T1000 (cell line): ENCODE measurements around the gene MKI67.

ENCODE experiments used
- DNase-seq: peaks from one replicate; lab custom pipeline; 2025; ENCODE audit warnings: mixed read lengths; lab: John Stamatoyannopoulos, UW

Gene MKI67

DNA sequence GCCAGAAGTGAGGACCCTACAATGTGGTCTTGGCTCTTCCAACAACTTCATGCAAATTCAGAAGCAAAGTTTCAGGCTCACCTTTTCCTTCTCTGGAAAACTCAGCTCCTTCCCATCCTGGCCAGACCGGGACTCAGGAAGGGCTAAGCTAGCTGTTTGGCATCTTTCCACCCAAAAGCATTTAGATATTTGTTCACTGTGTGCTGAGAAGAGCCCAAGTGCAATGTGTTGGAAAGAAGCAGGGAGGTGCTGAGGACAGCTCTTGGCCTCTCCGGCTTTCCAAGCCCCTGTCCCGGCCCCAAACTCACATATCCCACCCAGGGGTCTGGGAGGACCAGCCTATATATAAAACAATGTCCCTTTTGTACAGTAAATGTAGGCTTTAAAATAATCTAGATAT lies 44.5 kb downstream of the MKI67 start:
- no peak for DNase-seq

DNA sequence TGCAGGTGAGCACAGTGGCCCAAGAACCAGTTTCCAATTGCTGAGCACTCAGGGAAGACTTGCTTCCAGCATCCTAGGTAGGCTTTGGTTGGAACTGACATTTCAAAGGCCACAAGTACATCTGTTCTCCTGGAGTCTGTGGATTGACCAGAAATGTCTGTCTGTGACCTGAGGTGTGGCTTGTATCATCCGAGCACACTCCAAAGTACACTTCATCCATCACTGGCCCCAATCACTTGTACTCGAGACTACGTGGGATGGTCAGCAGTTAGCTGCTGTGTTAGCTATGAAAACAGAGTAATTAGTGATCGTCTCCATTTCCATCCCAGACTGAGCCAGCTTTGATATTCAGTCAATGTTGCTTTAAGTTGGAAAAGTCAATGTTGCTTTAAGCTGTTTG lies 45.0 kb downstream of the MKI67 start:
- no peak for DNase-seq

DNA sequence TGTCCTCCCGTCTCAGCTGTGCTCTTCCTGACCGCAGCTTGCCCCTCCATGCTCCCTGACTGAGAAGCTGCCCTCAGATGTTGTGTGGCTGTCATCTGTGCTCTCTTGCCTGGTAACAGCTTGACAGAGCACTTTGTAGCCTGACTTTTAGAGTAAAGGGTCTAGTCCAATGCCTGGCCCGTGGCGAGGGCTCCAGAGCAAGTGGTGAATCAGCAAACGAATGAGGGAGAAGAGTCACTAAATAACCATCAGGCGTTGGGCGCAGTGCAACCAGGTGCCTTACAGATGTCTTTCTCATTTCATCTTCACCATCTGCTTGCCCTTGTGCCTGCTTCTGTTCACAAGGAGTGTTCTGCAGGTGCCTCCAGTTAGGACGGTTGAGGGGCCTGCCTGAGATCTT lies 45.6 kb downstream of the MKI67 start:
- DNase-seq: no peak

DNA sequence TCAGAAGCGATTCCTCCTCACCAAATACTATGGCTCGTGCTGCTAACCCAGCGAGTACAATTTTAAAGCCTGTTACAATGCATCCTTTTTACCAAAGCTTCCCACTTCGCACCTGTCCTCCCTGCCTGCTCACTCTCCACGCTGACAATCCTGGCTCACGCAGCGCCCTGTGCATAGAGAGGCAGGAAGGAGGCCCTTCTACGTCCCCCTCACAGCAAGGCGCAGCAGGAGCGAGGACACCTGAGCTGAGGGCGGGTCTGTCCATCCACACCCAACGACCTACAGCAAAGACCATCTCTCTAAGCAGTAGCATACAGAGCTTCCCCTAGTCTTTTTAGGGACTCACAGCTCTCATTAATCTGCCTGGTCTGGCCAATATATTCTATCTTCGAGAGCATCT lies 46.0 kb downstream of the MKI67 start:
- DNase-seq: no peak

DNA sequence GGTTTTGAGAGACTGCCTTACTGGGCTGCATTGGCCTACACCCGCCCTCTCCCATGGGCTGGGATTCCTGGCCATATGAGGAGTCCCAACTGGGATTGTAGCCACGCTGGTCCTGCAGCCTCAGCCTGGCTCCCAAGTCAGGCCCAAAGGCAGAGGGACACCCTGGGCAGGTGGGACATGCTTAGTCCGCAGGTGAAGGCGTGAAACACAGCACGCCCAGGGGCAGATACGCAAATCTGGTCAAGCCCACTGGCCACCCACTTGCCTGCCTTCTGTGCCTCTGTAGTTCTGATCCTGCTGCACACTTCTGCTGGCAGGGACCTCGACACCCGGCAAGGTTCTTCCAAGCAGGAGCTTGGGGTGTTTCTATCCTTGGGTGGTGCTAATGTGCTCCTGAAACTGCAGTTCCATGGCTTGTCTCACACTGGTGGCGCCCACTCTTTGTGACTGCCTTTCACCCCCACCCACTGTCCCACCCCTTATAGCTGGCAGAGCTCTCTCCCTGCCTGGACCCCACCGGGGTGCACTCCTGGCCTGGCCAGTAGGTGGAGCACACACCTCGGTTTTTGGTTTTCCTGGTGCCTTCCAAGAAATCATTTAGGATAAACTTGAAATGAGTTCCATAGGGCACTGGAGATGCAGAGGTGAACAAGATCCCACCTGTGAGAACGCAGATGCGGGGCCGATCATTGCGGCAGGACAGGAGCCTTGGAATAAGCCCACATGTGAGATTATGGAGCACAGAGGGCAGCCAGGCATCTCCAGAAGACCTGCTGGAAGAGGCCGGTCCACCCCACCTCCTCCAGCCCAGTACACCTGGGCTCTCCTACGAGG lies 47.9 kb downstream of the MKI67 start:
- no peak for DNase-seq

DNA sequence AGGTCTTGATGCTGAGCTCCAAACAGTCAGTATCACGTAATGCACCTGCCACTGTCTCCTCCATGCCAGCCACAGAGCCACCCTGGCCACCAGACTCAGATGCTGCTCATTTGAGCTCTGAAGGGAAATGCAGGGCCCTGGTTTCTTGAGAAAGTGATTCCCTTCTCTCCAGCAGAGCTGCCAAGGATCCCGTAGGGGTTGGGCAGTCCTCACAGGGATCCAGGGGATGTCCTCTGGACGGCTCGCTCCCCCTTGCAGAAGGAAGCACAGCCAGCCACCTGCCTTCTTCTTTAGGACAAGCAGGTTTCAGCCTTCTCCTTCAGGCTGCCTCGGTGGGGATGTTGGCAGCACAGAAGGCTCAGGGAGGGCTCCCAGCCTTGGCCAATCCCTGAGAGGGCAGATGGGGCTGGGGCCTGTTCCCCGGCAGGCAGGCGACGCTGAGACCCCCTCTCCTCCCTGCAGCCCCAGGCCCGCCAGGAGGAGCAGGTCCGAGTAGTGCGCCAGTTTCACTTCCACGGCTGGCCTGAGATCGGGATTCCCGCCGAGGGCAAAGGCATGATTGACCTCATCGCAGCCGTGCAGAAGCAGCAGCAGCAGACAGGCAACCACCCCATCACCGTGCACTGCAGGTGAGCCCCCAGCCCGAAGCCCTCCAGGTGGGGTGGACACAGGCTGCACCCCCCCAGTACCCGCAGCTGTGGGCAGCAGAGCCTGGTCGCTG lies 48.9 kb downstream of the MKI67 start:
- no peak for DNase-seq

DNA sequence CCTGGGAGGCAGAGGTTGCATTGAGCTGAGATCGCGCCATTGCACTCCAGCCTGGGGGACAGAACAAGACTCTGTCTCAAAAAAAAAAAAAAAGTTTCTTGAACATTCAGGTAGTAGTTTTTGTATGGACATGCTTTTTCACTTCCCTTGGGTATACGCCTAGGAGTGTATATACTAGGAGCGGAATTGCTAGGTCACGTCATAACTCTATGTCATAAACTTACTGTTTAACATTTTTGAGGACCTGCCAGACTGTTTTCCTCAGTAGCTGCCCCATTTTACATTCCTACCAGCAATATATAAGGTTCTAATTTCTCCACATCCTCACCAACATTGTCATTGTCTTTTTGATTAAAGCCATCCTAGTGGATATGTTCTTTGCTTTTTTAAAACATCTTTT lies 51.6 kb downstream of the MKI67 start:
- no peak for DNase-seq

DNA sequence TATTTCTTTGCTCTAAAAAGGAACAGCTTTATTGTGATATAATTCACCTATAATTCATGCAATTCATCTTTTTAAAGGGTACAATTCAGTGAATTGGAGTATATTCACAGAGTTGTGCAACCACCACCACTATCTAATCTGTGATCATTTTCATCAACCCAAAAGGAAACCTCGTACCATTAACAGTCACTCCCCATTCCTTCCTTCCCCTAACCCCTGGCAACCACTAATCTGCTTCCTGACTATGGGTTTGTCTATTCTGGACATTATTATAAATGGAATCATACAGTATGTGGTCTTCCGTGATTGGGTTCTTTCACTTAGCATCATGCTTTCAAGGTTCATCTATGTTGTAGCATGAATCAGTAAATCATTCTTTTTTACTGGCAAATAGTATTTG lies 52.3 kb downstream of the MKI67 start:
- no peak for DNase-seq

DNA sequence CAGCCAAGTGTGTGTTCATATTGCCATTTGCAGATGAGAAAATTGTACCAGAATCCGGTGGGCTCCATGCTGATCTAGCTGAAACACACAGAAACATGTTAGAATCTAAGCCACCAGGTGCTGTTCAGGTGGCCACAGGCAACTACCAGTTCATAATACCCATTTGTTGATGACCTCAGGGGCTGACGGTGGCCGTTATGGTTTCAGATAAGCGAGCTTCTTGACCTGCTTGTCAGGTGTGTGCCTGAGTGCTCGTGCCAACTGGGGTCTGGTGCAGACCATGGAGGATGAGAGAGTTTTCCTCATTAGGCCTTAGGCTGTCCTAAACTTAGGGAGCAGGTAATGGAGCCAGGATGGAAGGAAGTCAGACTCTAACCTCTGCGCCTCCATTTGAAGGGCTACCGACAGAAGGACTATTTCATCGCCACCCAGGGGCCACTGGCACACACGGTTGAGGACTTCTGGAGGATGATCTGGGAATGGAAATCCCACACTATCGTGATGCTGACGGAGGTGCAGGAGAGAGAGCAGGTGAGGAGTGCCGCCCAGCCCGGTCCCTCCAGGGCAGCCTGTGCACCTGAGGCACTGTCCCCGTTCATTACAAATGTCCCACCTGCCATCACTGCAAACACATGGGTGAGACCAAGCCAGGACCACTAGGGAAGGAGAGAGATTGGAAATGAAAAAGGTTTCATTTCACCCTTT lies 53.1 kb downstream of the MKI67 start:
- no peak for DNase-seq

DNA sequence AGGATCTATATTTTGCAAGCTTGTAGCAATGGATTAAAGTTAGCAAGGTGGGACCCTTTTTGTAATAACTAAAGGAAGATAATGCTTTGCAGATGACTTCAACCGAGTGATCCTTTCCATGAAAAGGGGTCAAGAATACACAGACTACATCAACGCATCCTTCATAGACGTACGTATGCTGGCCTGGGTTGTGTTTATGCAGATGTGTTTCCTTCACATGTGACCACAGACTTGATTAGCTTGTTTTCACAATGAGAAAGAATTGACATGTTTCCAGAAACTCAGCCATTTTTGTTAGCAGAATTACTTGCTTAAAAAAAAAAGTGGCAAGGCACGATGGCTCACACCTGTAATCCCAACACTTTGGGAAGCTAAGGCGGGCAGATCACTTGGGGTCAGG lies 54.2 kb downstream of the MKI67 start:
- DNase-seq: no peak

DNA sequence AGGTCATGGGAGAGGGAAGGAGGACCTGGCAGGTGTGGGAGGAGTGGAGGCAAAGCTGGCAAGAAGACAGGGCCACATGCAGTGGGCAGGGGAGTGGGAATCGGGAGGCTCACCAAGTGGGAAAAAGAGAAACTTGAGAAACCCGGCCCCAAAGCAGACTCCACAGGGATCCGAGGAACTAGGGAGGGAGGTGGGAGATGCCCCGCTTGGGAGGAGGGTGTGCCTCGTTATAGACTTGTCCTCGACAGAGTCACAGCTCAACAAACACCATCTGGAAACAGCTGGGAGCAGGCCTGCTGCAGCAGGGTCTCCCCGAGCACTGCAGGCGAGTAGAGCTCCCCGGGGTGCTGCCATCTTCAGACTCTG lies 54.8 kb downstream of the MKI67 start:
- no peak for DNase-seq

DNA sequence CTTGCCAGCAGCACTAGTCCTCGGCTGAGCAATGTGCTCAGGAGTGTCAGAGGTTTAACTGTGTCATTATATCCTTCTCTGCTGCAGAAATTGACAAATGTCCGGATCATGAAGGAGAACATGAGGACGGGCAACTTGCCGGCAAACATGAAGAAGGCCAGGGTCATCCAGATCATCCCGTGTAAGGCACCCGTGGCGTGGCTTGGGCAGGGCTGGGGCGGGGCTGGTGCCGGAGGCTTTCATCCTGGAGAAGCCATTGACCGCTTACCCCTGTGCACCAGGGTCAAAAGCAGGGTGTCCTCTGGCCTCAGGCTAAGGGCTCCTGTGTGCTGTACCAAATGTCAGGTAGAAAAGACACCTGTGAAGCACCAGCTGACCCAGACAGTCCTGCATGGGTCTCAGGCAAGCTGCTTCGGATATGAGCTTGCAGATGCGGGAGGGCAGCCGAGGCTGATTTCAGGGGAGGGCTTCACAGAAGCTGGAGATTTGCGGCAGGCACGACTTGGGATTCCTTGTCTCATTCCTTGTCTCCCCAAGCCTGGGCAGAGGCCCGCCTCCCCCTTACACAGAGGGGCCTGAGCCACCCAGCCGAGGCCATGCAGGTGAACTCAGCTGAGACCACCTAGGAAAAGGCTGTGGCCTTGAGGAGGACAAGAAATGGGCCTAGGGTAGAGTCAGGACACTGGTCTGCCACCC lies 55.4 kb downstream of the MKI67 start:
- no peak for DNase-seq

DNA sequence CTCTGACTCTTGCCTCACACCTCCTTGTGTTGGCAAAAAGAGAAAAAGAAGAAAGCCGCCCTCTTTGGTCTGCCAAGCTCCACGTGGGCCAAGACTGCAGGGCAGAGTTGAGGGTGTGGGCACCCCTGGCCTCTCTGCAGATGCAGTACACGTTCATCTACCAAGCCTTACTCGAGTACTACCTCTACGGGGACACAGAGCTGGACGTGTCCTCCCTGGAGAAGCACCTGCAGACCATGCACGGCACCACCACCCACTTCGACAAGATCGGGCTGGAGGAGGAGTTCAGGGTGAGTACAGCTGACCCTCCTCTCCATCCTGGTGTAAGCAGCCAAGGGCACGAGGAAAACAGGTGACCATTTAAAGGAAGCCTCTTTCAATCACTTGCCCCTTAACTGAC lies 56.1 kb downstream of the MKI67 start:
- DNase-seq: no peak

DNA sequence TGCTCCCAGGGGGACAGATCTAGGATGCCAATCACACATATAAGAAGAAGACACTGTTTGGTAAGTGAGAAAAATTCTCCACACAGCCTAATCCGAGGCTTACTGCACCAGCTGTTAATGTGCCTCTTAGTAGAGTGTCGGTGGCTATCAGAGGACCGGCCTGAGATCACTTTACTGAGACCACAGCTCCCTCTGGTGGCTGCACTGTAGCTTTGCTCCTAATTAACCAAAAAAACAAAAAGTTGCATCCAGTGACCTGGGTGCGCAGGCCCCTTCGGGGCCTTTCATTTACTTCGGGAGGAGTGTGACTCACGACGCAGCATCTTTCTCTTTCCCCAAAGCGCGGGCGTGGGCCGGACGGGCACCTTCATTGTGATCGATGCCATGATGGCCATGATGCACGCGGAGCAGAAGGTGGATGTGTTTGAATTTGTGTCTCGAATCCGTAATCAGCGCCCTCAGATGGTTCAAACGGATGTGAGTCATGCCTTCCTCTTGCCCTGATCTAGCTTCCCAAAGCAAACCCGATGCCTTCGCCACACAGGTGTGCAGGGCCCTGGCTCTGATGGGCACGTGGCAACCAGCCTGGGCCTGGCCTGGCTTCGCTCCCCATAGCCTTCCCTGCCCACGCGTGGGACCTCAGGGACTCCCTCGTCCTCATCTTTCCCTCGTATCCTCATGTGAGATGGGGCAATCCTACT lies 56.7 kb downstream of the MKI67 start:
- no peak for DNase-seq

DNA sequence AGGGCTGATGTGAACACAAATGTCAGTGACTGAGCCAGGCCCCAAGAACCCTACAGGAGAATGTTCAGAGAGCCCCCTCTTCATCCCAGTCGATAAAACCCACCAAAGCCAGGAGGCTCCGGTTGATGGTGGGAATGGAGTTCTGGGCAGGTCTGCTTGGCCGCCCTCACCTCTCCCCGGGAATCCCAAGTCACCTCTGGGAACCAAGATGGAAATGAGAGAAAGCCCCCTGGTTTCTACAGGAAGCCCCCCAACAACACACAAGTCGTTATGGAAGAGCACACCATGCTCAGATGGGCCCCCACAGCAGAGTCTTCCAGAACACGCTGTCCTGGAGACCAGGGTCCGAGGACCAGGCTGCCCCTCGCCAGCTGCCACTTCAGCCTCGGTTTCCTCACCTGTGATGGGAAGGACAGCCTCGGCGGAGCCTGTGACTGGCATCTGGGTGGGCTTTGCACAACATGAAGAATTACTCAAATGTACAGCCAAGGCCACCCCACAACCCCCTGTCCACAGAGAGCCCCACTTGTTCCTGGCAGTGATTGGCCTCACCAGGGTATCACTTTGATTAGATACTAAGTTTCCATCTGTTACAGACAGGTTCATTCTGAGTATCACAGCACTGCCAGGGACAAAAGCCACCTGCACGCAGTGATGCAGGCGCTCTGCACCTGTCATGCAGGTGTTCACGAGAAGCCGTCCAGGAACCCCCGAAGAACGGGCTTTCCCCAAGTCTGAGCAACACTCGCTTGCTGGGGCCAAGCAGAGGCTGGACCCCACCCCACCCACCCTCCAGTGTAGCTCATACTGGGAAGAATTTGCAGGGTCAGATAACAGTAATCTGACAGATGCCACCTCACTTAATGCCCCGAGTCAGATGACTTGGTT lies 57.6 kb downstream of the MKI67 start:
- DNase-seq: no peak

DNA sequence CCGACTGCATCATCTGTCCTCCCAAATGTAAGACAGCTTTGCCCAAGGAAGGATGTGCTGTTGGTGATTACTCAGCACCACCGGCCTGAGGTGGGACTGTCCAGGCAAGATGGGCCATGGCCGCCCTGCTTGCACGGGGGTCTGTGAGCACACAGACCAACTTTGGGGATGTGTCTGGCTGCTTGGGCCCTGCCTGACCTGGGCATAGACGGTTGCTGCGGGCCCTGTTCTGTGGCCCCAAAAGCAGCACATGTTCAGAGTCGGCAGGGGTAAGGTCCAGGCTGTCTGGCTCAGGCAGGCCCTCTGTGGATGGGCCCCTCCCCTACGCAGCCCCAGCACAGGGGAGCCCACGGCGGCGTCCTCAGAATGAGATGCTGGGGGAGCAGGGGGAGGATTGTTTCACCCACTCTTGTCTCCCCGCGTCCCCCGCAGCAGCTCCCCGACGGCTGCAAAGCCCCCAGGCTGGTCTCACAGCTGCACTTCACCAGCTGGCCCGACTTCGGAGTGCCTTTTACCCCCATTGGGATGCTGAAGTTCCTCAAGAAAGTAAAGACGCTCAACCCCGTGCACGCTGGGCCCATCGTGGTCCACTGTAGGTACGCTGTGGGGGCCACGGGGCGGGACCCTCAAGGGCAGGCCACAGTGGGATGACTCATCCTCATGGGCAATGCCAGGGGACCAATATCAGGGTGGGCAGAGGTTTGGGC lies 58.4 kb downstream of the MKI67 start:
- no peak for DNase-seq

DNA sequence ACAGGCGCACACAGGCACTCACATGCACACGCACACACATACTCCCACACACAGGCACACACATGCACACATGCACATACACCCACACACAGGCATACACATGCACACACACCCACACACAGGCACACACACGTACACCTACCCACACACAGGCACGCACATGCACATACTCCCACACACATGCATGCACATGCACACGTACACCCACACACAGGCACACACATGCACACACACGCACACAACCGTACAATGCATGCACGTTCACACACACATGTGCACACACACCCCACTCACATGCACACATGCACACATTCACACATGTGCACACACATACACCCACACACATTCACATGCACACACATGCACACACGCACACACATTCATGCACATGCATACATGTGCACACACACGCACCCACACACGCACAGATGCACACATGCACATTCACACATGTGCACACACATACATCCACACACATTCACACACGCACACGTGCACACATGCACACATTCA lies 59.3 kb downstream of the MKI67 start:
- no peak for DNase-seq

DNA sequence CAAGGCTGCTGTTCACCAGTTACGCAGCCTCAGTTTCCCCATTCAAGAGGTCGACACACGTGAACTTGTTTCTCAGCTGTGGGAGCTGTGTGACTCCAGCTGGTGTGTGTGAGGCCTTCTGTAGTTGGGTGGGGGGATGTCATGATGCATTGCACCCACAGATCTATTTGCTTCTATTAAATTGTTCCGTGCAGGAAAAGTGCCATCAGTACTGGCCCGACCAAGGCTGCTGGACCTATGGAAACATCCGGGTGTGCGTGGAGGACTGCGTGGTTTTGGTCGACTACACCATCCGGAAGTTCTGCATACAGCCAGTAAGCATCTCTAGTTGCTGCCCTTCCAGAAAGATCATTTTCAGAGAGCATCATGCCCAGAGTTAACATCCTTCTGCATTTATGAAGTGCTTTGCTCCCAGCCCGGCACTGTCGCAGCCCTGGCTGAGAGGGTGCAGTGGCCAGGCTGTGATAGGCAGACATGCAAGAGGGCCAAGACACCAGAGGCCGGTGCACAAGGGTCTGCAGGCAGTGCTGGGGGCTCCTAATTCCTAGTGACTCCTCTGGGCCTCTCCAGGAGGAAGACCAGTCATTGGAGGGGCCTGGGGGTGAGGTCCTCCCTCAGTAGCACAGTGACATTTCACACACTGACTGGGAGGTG lies 60.2 kb downstream of the MKI67 start:
- no peak for DNase-seq

DNA sequence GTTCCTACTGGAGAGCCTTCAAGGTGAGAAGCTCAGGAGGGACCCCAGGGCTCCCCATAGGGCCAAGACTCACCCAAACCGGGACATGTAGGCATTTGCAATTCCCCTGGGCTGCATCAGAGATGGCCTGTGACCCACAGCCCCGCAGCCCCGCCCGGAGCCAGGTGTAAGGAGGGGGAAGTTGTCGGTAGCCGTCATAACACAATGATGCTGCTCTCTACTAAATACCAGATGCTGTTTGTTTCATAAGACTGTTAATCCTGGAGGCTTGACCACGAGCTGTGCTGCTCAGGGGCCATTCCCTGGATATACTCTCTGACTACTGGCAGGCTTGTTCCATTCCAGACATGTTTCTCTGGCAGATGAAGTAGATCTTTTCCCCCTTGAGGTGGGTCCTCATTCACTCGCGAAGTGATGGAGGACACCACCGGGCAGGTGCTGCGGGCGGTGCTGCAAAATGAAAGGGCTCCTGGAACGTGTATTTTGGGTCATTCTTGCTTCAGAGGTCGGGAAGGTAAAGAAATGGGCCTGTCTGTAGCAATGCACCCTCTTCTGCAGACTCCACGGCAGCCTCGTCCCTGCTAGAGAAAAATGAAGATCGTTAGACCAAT lies 61.1 kb downstream of the MKI67 start:
- DNase-seq: no peak
